Frontal cortex (tissue), 4 donors: ENCODE data around the gene ANK2. TPM values are rescaled to one million over a fixed set of nuclear protein-coding genes. Genes with fewer than 3 reads are reported as not detected.

Experiments used
- DNase-seq, 2 donors: peaks; one replicate each; pipeline ENCODE4 v3.0.0; 2012; ENCODE audit warnings: low spot score in 2 of 2
- FAIRE-seq: peaks from 2 replicates; lab custom pipeline; 2012; peaks lifted over from hg19 to GRCh38; lab: Jason Lieb, UNC
- total RNA-seq: library from RNA; depleted of rRNA; stranded (reverse); fragments of >200 nt; gene quantifications from one replicate; pipeline ENCODE4 v1.2.3, GENCODE V29; 2014
- donor health status: control.
- donor health status: control.
- donor health status: control.

ANK2 gene
- total RNA-seq, 1 donor from 2014 or later, result 477 TPM

DNA sequence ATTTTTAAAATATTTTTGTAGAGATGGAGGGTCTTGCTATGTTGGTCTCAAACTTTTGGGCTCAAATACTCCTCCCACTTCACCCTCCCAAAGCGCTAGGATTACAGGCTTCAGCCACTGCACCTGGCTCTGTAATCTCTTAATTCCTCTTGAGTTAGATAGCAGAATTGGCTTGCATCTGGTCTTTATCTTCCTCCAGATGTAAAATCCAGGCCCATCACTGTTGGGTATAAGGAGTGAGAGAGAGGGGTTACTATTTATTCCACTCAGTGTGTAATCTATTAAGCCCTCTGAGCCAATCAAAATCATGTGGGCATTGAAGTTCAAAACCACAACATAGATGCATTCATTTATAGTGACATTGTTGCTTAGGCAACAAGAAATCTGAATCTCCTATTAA is 33.9 kb downstream of the ANK2 start:
- FAIRE-seq (no peak), DNase-seq (no peak)

GRCh38 chr4:113086172-113086695 is 36.8 kb downstream of the ANK2 start:
- FAIRE-seq (no peak), DNase-seq (no peak)

- FAIRE-seq (no peak), DNase-seq (no peak)
These were observed 38.6 kb downstream of the ANK2 start for GRCh38 chr4:113088050-113088449.

DNA sequence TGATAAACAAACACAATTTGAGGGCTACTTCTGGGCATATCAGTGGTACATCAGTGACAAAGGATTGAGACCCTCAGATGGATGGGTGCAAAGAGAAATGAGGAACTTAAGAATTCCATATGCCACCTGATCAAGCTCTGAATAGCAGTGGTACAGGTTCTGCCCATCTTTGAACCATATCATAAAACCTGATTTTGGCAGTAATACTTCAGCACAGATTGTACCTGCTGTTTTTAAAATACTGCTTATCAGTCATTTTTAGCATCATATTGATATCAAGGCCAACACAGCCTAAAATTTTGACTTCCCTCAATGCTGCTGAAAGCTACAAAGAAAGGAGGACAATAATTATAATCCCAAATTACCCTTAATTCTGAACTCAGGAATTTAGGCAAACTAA is 41.5 kb downstream of the ANK2 start:
- FAIRE-seq (no peak), DNase-seq (no peak)

DNA sequence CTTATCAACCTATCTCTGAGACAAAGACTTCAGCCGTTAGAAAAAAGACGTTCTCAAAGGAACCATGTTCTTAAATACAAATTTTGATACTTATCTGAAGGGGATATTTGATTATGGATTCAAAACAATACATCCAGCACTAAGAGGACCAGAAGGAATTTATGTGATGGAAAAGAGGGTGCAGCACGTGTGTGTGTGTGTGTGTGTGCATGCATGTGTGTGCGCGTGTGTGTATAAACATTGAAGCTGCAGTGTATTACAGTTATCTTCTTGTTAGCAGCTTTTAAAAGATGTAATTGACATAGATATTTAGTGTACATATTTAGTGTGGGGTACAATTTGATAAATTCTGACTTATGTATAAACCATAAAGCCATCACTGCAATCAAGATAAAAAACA is 44.9 kb downstream of the ANK2 start:
- FAIRE-seq, result no peak

GRCh38 chr4:113094802-113095201 is 45.3 kb downstream of the ANK2 start:
- DNase-seq, result no peak
- FAIRE-seq, result peak; percentile 82

More for the DNA sequence above, 44.9 kb downstream of the ANK2 start:
- no peak for DNase-seq

DNA sequence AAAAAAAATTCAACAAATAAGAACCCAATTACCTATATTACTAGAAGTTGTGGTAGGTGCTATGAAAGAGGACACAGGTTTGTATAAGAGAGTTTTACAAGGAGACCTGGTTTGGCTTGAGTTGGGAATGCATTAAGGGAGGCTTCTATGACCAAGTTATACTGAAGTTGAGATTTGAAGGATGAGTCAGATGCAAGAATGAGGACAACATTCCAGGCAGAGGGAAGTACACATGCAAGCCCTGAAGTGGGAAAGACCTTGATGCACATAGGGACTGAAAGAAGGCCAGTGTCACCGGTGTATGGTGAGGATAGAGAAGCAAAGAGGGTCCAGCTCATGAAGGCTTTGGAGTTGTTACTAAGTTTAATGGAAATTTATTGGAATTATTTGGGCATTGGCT is 52.2 kb downstream of the ANK2 start:
- DNase-seq, result no peak
- no peak for FAIRE-seq

DNA sequence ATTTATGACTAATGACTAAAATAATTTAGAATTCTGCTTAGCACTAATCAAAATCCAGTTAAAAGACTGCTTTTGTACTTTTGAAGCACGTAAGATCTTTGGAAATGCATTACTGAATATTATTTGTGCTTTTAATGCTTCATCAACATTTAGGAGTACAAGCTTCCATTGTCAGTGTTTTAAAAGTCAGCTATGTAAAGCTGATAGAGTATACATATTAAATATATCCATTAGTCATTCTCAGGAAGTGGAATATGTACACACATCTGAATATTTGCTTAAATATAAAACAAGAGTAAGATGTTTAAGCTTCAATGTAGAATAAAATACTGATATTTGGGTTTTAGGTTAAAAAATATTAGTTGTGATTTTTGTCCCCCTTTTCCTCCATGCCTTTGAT is 54.1 kb downstream of the ANK2 start:
- FAIRE-seq, result no peak
- no peak for DNase-seq

GRCh38 chr4:113106108-113106507 is 56.7 kb downstream of the ANK2 start:
- FAIRE-seq (peak; percentile 77), DNase-seq (peak in 1 of 2 donors; percentile 1)

GRCh38 chr4:113109106-113109718 is 59.8 kb downstream of the ANK2 start:
- no peak for FAIRE-seq

DNA sequence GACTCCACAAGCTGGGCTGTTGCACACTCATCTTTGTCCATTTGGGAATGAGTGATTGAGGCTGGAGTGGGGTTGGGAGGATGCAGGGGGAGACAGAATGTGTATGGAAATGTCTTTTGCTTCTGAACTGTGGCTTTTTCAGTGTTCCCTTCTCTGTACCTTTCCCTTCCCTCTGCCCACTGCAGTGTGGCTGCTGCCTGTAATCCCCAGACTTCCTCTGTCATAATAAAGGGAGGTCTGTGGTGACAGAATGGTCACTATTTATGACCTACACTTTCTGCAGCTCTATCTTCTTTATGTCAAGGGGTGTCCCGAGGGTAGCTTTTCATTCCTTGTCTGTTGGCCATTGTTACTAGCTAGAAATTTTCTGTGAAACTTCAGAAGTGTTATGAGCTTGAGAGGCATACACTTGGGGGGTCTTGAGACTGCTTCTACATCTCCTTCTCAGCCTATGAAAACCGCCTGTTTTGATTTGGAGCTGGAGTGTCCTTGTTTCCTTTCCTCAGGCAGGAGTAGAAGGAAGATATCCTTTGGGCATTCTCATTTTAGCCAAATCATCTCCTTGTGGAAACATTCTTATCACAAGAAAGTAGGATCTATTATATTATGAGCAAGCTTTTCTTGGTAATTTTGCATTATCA is 63.0 kb downstream of the ANK2 start:
- FAIRE-seq (no peak), DNase-seq (no peak)

More at GRCh38 chr4:113109106-113109718, 59.8 kb downstream of the ANK2 start:
- no peak for DNase-seq

DNA sequence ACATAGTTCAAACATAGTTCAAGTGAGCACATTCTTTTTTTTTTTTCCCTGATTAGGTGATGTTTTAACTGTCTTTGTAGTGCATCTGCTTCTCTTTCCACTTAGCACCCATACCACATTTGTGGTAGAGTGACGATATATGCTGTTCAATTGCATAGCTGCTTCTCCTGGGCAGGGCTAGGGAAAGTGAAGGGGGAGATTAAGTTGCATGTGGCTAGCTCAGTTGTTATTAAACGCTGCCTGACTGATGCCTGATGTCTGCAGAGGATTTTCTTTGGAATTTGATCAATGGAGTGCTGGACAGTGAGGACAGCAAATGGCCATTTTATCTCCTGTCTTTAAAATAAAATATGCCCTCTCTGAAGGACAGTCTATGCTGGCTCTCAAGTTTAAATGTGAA is 63.7 kb downstream of the ANK2 start:
- no peak for DNase-seq
- FAIRE-seq, result no peak

DNA sequence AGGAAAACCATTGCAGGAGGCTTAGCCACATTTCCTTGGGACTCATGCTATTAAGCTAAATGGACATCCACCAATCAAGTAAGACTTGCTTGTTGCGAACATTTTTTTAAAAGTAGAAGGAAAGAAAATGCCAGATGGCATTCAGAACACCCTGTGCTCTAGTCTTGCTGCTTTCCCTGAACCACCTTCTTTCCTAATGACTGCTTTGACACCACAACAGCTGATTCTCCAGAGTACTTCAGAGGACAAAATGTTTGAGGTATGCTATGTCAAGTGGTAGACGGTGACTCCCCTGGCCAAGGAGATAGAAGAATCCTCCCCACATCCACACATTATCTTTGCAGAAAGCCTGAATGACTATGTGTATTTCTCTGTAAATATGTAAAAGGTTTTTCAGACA is 65.4 kb downstream of the ANK2 start:
- no peak for FAIRE-seq
- DNase-seq, result no peak

DNA sequence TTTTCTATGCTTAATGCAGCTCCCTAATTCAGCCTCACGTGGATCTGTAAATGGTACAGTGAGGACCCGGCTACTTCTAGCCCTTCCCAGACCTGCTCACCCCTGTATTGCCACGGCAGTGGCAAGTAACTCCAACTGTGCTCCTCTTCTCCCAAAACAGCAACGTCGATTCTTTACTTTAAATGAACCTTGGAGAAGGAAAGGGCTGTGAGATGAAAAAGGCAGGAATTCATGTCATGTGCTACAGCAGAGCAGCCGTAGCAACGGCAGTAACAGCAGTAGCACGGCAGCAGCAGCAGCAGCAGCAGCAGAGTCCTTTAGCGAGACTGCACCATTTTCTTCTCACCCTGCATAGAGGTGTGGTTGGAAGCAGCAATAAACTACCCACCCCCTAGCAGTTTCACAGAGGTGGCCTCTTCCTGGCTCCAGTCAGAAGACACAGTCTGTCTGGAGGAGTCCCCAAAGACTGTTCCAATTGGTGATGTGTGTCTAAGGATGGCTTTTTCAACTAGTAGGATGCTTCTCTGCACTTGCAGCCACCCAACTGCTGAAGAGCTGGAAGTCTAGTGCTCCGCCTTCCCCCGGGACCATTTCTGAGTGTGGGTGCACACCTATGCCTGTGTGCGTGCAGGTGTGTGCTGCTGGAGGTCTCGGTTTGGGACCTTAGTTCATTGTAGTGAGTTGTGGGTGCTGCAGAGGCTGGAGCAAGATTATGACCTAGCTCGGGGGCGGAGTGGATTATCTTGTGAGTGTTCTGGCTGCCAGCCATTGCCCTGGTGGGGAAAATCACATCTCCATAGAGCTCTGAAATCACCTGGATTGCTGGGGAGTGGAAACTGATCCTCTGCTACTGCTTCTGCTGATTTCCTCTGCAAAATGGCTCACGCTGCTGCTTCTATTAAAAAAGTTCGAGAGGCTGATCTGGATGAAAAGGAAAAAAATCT is 67.2 kb downstream of the ANK2 start:
- FAIRE-seq (no peak), DNase-seq (peak in 1 of 2 donors; percentile 4)

GRCh38 chr4:113117358-113117702 is 67.9 kb downstream of the ANK2 start:
- DNase-seq (no peak), FAIRE-seq (no peak)

- FAIRE-seq, result no peak
- no peak for DNase-seq
These were observed 72.6 kb downstream of the ANK2 start for GRCh38 chr4:113122066-113122465.

GRCh38 chr4:113125418-113125817 is 76.0 kb downstream of the ANK2 start:
- DNase-seq (no peak), FAIRE-seq (no peak)

DNA sequence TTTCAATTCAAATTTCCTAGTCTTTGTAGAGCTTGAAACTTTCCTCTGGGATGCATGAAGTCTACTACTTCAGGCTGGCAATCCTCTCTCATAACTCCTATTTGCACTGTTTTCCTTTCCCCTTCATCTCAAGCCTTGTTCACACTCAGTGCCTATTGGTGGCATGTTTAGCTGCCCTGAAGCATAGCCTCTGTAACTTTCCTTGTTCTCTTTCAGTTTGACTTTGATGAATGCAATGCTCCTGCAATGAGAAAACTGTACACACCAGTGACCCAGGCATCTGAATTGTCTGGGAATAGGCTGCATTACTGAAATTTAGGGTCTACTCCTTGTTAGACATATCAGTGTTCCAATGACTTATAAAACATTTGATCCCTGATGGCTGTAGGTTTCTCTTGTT is 81.7 kb downstream of the ANK2 start:
- DNase-seq (no peak), FAIRE-seq (no peak)

- FAIRE-seq, result no peak
- DNase-seq, result no peak
These were observed 82.2 kb downstream of the ANK2 start for GRCh38 chr4:113131621-113132020.

GRCh38 chr4:113141901-113142346 is 92.5 kb downstream of the ANK2 start:
- peak in 1 of 2 donors; percentile 2 for DNase-seq
- FAIRE-seq, result peak; percentile 40

GRCh38 chr4:113142351-113142750 is 92.9 kb downstream of the ANK2 start:
- DNase-seq, result no peak

More at GRCh38 chr4:113142351-113142750, 92.9 kb downstream of the ANK2 start:
- FAIRE-seq, result no peak
